Stomach (tissue), 9 donors: ENCODE results near the gene TBC1D16. TPM values are rescaled to one million over a fixed set of nuclear protein-coding genes. Genes with fewer than 3 reads are reported as not detected.
"Not testable (repeated sequence)": the region's sequence is repeated elsewhere in the genome, so short reads cannot be mapped to it uniquely, and the experiment has no call there.

ENCODE experiments used
- DNase-seq, 2 donors: peaks; one replicate each; pipeline versions ENCODE4 v3.0.0 to v3.0.0-alpha.2; 2013 to 2019
- H3K27ac ChIP-seq, 5 donors: fragments of 200-600 bp in 4 of 5; sonication (generic) in 4 of 5; one replicate each; pipeline ENCODE4 v1.5.1; 2013 to 2019; ENCODE audit warnings: mild to moderate bottlenecking in 1 of 5, moderate library complexity in 1 of 5
- H3K27me3 ChIP-seq, 3 donors: fragments of 200-600 bp; sonication (generic); one replicate each; pipeline ENCODE4 v1.5.1; 2017 to 2019; ENCODE audit warnings: mixed run types in 1 of 3
- H3K36me3 ChIP-seq, 4 donors: fragments of 200-600 bp; sonication (generic); 1 replicate in 3 of 4; 2 replicates in 1 of 4; pipeline ENCODE4 v1.5.1; 2016 to 2019
- H3K4me1 ChIP-seq, 4 donors: fragments of 200-600 bp; sonication (generic); one replicate each; pipeline ENCODE4 v1.5.1; 2016 to 2019
- H3K4me3 ChIP-seq, 4 donors: fragments of 200-600 bp; sonication (generic) in 3 of 4; one replicate each; pipeline ENCODE4 v1.5.1; 2016 to 2019; ENCODE audit warnings: mild to moderate bottlenecking in 1 of 4
- H3K9me3 ChIP-seq, 4 donors: fragments of 200-600 bp; sonication (generic); one replicate each; pipeline ENCODE4 v1.5.1; 2016 to 2019
- EP300 ChIP-seq: sonication (generic); formaldehyde crosslinking; IDR thresholded peaks from one replicate; pipeline ENCODE4 v1.6.1; 2017; ENCODE audit warnings: antibody characterized with exemption
- POLR2A ChIP-seq, 4 donors: fragments of 450-650 bp; IDR thresholded peaks; one replicate each; pipeline ENCODE4 v1.6.1; 2016; ENCODE audit warnings: antibody characterized with exemption in 4 of 4, control low read depth in 2 of 4, mild to moderate bottlenecking in 1 of 4, moderate library complexity in 1 of 4
- POLR2AphosphoS5 ChIP-seq, 3 donors: sonication (generic); formaldehyde crosslinking; IDR thresholded peaks; one replicate each; pipeline ENCODE4 v1.6.1; 2016; ENCODE audit warnings: antibody characterized with exemption in 3 of 3
- WGBS, 5 donors: extraction: QIAGEN DNeasy Blood & Tissue Kit in 3 of 5; methylation state at CpG; one replicate each; pipeline versions ENCODE4 v1.1.5 to v1.1.7; 2013 to 2018; 5-methylcytosine and 5-hydroxymethylcytosine counted together
- intact Hi-C: fragments of 100-400 bp; cut with DNase I; formaldehyde crosslinking; loops from one replicate; pipeline ENCODE4 v1.15.1; 2023; ENCODE audit warnings: low total_unique reads
- polyA plus RNA-seq, 3 donors: library from polyadenylated mRNA; stranded (reverse); fragments of 200-250 nt; gene quantifications; one replicate each; pipeline ENCODE4 v1.2.3, GENCODE V29; 2013
- total RNA-seq, 5 donors: library from RNA; depleted of rRNA; stranded (reverse); fragments of >200 nt; gene quantifications; one replicate each; pipeline versions ENCODE4 v1.1.0 to v1.2.3, GENCODE V29; 2014 to 2016
- TF ChIP-seq, protein P1 (sequence below), 7 experiments: fragments of 450-650 bp in 4 of 7; fragments of 200-600 bp in 3 of 7; sonication (generic) in 3 of 7; IDR thresholded peaks; one replicate each; pipeline ENCODE4 v1.5.1; 2016 to 2019; ENCODE audit warnings: antibody characterized with exemption in 7 of 7, control low read depth in 2 of 7, mild to moderate bottlenecking in 1 of 7
- donor health status: healthy with polysubstance abuse.
- donor health status: Bipolar disorder and iron deficiency.
- donor health status: healthy.

Gene TBC1D16
- total and polyA plus RNA-seq, 8 donors, result 3.0 to 22.2 (median 16.8) TPM

DNA sequence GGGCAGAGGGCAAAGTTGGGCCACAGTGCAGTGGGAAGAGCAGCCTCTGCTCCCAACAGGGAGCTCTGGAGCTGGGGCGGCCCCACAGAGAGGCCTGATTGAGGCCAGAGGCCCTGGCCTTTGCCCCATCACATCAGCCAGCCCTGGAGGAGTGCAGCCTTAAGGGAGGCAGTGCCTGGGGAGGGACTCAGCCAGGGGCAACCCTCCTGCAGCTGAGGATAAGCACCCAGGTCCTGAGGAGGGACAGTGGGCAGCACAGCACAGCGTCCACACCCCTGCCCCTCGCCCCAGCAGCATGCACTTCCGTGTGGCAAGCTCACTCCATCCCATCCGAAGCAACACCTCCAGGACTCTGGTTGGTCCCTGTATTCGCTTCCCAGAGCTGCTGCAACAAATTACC, 134.5 kb downstream of the TBC1D16 start:
- Histone ChIP-seq H3K4me3 (no peak overlapping the region), H3K27ac (no peak overlapping the region), H3K36me3 (no peaks in the 10 kb centered on the region), H3K9me3 (peaks cover 0 to 9% (median 3%) of the 10 kb centered on the region in 4 donors), H3K4me1 (peaks cover 0 to 9% (median 0%) of the 10 kb centered on the region in 4 donors), H3K27me3 (peaks cover 0 to 72% (median 0%) of the 10 kb centered on the region in 3 donors)
- DNase-seq, result no peak
- 76 to 90% (median 85%) methylated on average over 6 of the region's 6 CpGs for WGBS, 5 donors
- TF ChIP-seq POLR2AphosphoS5 (IDR thresholded peaks at IDR 0.05) (no peak), POLR2A (IDR thresholded peaks at IDR 0.05) (no peak), EP300 (no peak)
- TF ChIP-seq, protein P1, sequence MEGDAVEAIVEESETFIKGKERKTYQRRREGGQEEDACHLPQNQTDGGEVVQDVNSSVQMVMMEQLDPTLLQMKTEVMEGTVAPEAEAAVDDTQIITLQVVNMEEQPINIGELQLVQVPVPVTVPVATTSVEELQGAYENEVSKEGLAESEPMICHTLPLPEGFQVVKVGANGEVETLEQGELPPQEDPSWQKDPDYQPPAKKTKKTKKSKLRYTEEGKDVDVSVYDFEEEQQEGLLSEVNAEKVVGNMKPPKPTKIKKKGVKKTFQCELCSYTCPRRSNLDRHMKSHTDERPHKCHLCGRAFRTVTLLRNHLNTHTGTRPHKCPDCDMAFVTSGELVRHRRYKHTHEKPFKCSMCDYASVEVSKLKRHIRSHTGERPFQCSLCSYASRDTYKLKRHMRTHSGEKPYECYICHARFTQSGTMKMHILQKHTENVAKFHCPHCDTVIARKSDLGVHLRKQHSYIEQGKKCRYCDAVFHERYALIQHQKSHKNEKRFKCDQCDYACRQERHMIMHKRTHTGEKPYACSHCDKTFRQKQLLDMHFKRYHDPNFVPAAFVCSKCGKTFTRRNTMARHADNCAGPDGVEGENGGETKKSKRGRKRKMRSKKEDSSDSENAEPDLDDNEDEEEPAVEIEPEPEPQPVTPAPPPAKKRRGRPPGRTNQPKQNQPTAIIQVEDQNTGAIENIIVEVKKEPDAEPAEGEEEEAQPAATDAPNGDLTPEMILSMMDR (IDR thresholded peaks at IDR 0.05), result no peak
- intact Hi-C loops, result no loop called here

DNA sequence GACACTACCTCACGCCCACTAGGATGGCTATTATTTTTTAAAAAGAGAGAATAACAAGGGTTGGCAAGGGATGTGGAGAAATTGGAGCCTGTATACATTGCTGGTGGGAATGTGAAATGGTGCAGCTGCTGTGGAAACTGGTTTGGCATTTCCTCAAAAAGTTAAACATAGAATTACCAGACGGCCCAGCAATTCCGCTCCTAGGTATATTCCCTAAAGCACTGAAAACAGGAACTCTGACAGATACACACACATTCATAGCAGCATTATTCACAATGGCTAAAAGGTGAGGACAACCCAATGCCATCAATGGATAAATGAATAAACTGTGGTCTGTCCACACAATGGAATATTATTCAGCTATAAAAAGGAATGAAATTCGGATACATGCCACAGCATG, 136.1 kb downstream of the TBC1D16 start:
- Histone ChIP-seq H3K4me1 (peaks cover 0 to 9% (median 0%) of the 10 kb centered on the region in 4 donors), H3K36me3 (no peaks in the 10 kb centered on the region), H3K27me3 (peaks cover 0 to 63% (median 0%) of the 10 kb centered on the region in 3 donors), H3K27ac (no peak overlapping the region), H3K4me3 (no peak overlapping the region), H3K9me3 (peaks cover 0 to 9% (median 3%) of the 10 kb centered on the region in 4 donors)
- TF ChIP-seq, protein P1 (IDR thresholded peaks at IDR 0.05), result no peak
- TF ChIP-seq POLR2AphosphoS5 (IDR thresholded peaks at IDR 0.05) (no peak), POLR2A (IDR thresholded peaks at IDR 0.05) (no peak), EP300 (no peak)
- intact Hi-C loops, result no loop called here
- WGBS, 5 donors, result 82 to 91% (median 85%) methylated on average over 4 of the region's 4 CpGs
- no peak for DNase-seq

- 48 to 63% (median 51%) methylated on average over 12 of the region's 12 CpGs for WGBS, 5 donors
- Histone ChIP-seq H3K4me3 (no peak overlapping the region), H3K36me3 (no peaks in the 10 kb centered on the region), H3K4me1 (peaks cover 2 to 18% (median 6%) of the 10 kb centered on the region in 4 donors), H3K27ac (no peak overlapping the region), H3K27me3 (peaks cover 0 to 50% (median 0%) of the 10 kb centered on the region in 3 donors), H3K9me3 (peaks cover 0 to 9% (median 3%) of the 10 kb centered on the region in 4 donors)
- intact Hi-C loops, result no loop called here
- no peak for DNase-seq
- TF ChIP-seq EP300, result no peak
- TF ChIP-seq POLR2A (IDR thresholded peaks at IDR 0.05), result no peak
- TF ChIP-seq, protein P1 (IDR thresholded peaks at IDR 0.05), result no peak
- no peak for TF ChIP-seq POLR2AphosphoS5 (IDR thresholded peaks at IDR 0.05)
Observed at GRCh38 chr17:79897243-79898063, 138.2 kb downstream of the TBC1D16 start.

- H3K27ac ChIP-seq, H3K4me3 ChIP-seq, DNase-seq, intact Hi-C loops, H3K9me3 ChIP-seq, H3K36me3 ChIP-seq: not testable (repeated sequence)
- H3K27me3 ChIP-seq, result peaks cover 0 to 71% (median 12%) of the 10 kb centered on the region in 3 donors
- 79 to 93% (median 85%) methylated on average over 4 of the region's 4 CpGs for WGBS, 5 donors
- peaks cover 6 to 35% (median 25%) of the 10 kb centered on the region in 4 donors for H3K4me1 ChIP-seq
Observed at GRCh38 chr17:79893457-79893856, 142.2 kb downstream of the TBC1D16 start.
